ENCODE data around the gene ERG28.

DNA sequence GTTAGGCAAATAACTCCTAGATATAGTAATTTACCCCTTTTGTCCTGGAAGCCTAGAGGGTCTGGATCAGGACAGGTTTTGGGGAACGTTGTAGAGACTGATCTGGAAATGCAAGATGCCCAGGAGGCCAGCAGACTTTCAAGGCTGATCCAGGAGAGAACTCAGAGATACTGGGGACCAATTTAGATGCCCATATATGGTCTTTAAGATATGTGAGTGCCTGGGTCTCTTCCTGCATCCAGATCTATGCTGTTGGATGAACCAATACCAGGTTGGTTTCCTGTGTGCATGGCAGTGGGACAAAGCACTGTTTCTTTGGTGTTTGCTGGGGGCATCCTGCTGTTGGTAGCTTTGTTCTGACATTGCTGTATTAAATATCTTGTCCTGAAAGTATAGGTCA lies 5.4 kb downstream of the ERG28 start:
- no peak for TF ChIP-seq YY1 (IDR thresholded peaks at IDR 0.05; ENCODE audit: insufficient read depth, insufficient read length)
- no peak for TF ChIP-seq ZNF274 (IDR thresholded peaks at IDR 0.05; ENCODE audit: low read depth, low read length)
